Neuronal stem cell (in vitro differentiated cells): ENCODE measurements around the gene TLNRD1.
"Not testable (repeated sequence)": the region's sequence is repeated elsewhere in the genome, so short reads cannot be mapped to it uniquely, and the experiment has no call there.

Experiments
- DNase-seq: peaks from one replicate; pipeline ENCODE4 v3.0.0-alpha.2; 2013; ENCODE audit warnings: low spot score
- H2AFZ ChIP-seq: one replicate; pipeline ENCODE4 v1.6.1; 2013; ENCODE audit warnings: mild to moderate bottlenecking, low read length, inconsistent platforms
- H2AK5ac ChIP-seq: 2 replicates; pipeline ENCODE4 v1.6.1; 2013; ENCODE audit warnings: low read depth, mild to moderate bottlenecking, inconsistent platforms, low read length, moderate library complexity, mixed read lengths
- H2BK120ac ChIP-seq: 2 replicates; pipeline ENCODE4 v1.6.1; 2013; ENCODE audit warnings: low read depth, mild to moderate bottlenecking, inconsistent platforms, low read length, moderate library complexity, mixed read lengths
- H2BK12ac ChIP-seq: one replicate; pipeline ENCODE4 v1.6.1; 2013; ENCODE audit warnings: low read length, inconsistent platforms
- H2BK15ac ChIP-seq: 2 replicates; pipeline ENCODE4 v1.6.1; 2013; ENCODE audit warnings: mild to moderate bottlenecking, low read length, inconsistent platforms, mixed read lengths
- H2BK5ac ChIP-seq: one replicate; pipeline ENCODE4 v1.6.1; 2013; ENCODE audit warnings: inconsistent platforms, mild to moderate bottlenecking, low read length, moderate library complexity
- H3K14ac ChIP-seq: one replicate; pipeline ENCODE4 v1.6.1; 2013; ENCODE audit warnings: low read length, inconsistent platforms
- H3K18ac ChIP-seq: 2 replicates; pipeline ENCODE4 v1.6.1; 2013; ENCODE audit warnings: low read length, inconsistent platforms
- H3K23ac ChIP-seq: 2 replicates; pipeline ENCODE4 v1.6.1; 2013; ENCODE audit warnings: low read depth, mild to moderate bottlenecking, mixed read lengths, low read length, inconsistent platforms; ENCODE audit not compliant: poor library complexity
- H3K27ac ChIP-seq: replicated peaks from 3 replicates; pipeline ENCODE4 v1.5.1; 2013; ENCODE audit warnings: low read length, inconsistent platforms
- H3K27me3 ChIP-seq, 3 experiments: 2 replicates each; pipeline ENCODE4 v1.6.1; 2013; ENCODE audit warnings: low read length in 3 of 3, mild to moderate bottlenecking in 2 of 3, inconsistent platforms in 1 of 3, low read depth in 1 of 3, mixed read lengths in 1 of 3, moderate library complexity in 1 of 3; ENCODE audit not compliant: control insufficient read depth in 3 of 3, insufficient read depth in 3 of 3
- H3K36me3 ChIP-seq, 2 donors: replicated peaks in 1 of 2; 2 replicates each; pipeline ENCODE4 v1.6.1; 2013; ENCODE audit warnings: low read length in 2 of 2; ENCODE audit not compliant: control insufficient read depth in 2 of 2, insufficient read depth in 2 of 2
- H3K4ac ChIP-seq: 2 replicates; pipeline ENCODE4 v1.6.1; 2013; ENCODE audit warnings: inconsistent platforms, mild to moderate bottlenecking, low read length, moderate library complexity
- H3K4me1 ChIP-seq, 2 donors: 1 replicate in 1 of 2; 2 replicates in 1 of 2; pipeline ENCODE4 v1.6.1; 2013; ENCODE audit warnings: low read length in 2 of 2, low read depth in 1 of 2; ENCODE audit not compliant: control insufficient read depth in 2 of 2, insufficient read depth in 1 of 2
- H3K4me2 ChIP-seq: one replicate; pipeline ENCODE4 v1.6.1; 2013; ENCODE audit warnings: mild to moderate bottlenecking, low read length, inconsistent platforms; ENCODE audit not compliant: insufficient read depth, poor library complexity, severe bottlenecking
- H3K4me3 ChIP-seq, 2 donors: 2 replicates each; pipeline ENCODE4 v1.5.1; 2013; ENCODE audit warnings: low read length in 2 of 2, mild to moderate bottlenecking in 2 of 2, inconsistent platforms in 1 of 2, moderate library complexity in 1 of 2
- H3K79me1 ChIP-seq: one replicate; pipeline ENCODE4 v1.6.1; 2013; ENCODE audit warnings: low read depth, mild to moderate bottlenecking, inconsistent platforms, low read length, moderate library complexity
- H3K9ac ChIP-seq: one replicate; pipeline ENCODE4 v1.6.1; 2013; ENCODE audit warnings: mild to moderate bottlenecking, low read depth, low read length, inconsistent platforms; ENCODE audit not compliant: poor library complexity
- H3K9me3 ChIP-seq, 2 donors: replicated peaks in 1 of 2; 2 replicates each; pipeline versions ENCODE3 to v1.6.1; 2013; ENCODE audit warnings: low read length in 2 of 2, mild to moderate bottlenecking in 2 of 2, inconsistent platforms in 1 of 2, low read depth in 1 of 2, mixed read lengths in 1 of 2, moderate library complexity in 1 of 2; ENCODE audit not compliant: control insufficient read depth in 2 of 2, insufficient read depth in 1 of 2
- H4K8ac ChIP-seq: one replicate; pipeline ENCODE4 v1.6.1; 2013; ENCODE audit warnings: low read depth, mild to moderate bottlenecking, inconsistent platforms, low read length, moderate library complexity
- H4K91ac ChIP-seq: one replicate; pipeline ENCODE4 v1.6.1; 2013; ENCODE audit warnings: low read length, low read depth, mild to moderate bottlenecking, inconsistent platforms; ENCODE audit not compliant: poor library complexity
- WGBS, 2 donors: extraction: QIAGEN DNeasy Blood & Tissue Kit; methylation state at CpG; one replicate each; pipeline ENCODE4 v1.1.7; 2013; ENCODE audit warnings: missing lambda C conversion rate in 2 of 2, mixed read lengths in 1 of 2; ENCODE audit not compliant: insufficient read length in 2 of 2, insufficient replicate concordance in 1 of 2; ENCODE audit errors: extremely low coverage in 2 of 2; 5-methylcytosine and 5-hydroxymethylcytosine counted together

Gene TLNRD1

GRCh38 chr15:80958818-80959495 is 41.8 kb upstream of the TLNRD1 start:
- no peak overlapping the region for H2BK120ac ChIP-seq
- peaks cover 4% of the 10 kb centered on the region for H3K79me1 ChIP-seq
- H3K4me2 ChIP-seq = no peak overlapping the region
- H3K36me3 ChIP-seq = peaks cover 0 to 9% of the 10 kb centered on the region in 2 donors
- DNase-seq = no peak
- H2AFZ ChIP-seq = no peak overlapping the region
- no peak overlapping the region for H3K14ac ChIP-seq
- no peak overlapping the region for H3K23ac ChIP-seq
- peaks cover 0 to 3% of the 10 kb centered on the region in 2 donors for H3K9me3 ChIP-seq
- H3K4me1 ChIP-seq = peaks cover 9 to 11% of the 10 kb centered on the region in 2 donors
- no peak overlapping the region for H4K91ac ChIP-seq
- no peak overlapping the region for H2AK5ac ChIP-seq
- no peaks in the 10 kb centered on the region for H3K27me3 ChIP-seq
- H4K8ac ChIP-seq = no peak overlapping the region
- H3K18ac ChIP-seq = no peak overlapping the region
- no peak overlapping the region for H3K9ac ChIP-seq
- WGBS, 2 donors = no CpG with 5 or more reads among the region's 9 CpGs
- H3K4me3 ChIP-seq = no peak overlapping the region
- H3K27ac ChIP-seq = no peak overlapping the region
- no peak overlapping the region for H2BK5ac ChIP-seq
- H2BK12ac ChIP-seq = no peak overlapping the region
- no peak overlapping the region for H3K4ac ChIP-seq
- H2BK15ac ChIP-seq = no peak overlapping the region

- peaks cover 0 to 20% of the 10 kb centered on the region in 2 donors for H3K36me3 ChIP-seq
- not testable (repeated sequence) for H2BK5ac ChIP-seq, H3K18ac ChIP-seq, H3K4me2 ChIP-seq, H2BK15ac ChIP-seq, H3K4me1 ChIP-seq, H3K14ac ChIP-seq, H4K91ac ChIP-seq, H2BK12ac ChIP-seq, H3K23ac ChIP-seq, H3K27ac ChIP-seq, H3K79me1 ChIP-seq, H4K8ac ChIP-seq, H3K4me3 ChIP-seq, H2AK5ac ChIP-seq, H2AFZ ChIP-seq, H3K9me3 ChIP-seq, DNase-seq, H2BK120ac ChIP-seq, H3K9ac ChIP-seq, H3K4ac ChIP-seq, H3K27me3 ChIP-seq
These were observed 35.3 kb upstream of the TLNRD1 start for GRCh38 chr15:80965454-80965853.

- H2AFZ ChIP-seq = no peak overlapping the region
- no peak overlapping the region for H2BK120ac ChIP-seq
- H3K9ac ChIP-seq = no peak overlapping the region
- H3K36me3 ChIP-seq = peaks cover 0 to 20% of the 10 kb centered on the region in 2 donors
- no peak overlapping the region for H2BK15ac ChIP-seq
- H3K14ac ChIP-seq = no peak overlapping the region
- H4K8ac ChIP-seq = no peak overlapping the region
- WGBS, 2 donors = no CpG with 5 or more reads among the region's 8 CpGs
- no peak overlapping the region for H2BK12ac ChIP-seq
- no peak overlapping the region for H2AK5ac ChIP-seq
- H3K4ac ChIP-seq = no peak overlapping the region
- H2BK5ac ChIP-seq = no peak overlapping the region
- H3K9me3 ChIP-seq = no peaks in the 10 kb centered on the region
- H3K4me3 ChIP-seq = no peak overlapping the region
- H3K27me3 ChIP-seq = no peaks in the 10 kb centered on the region
- H3K4me2 ChIP-seq = no peak overlapping the region
- no peak for DNase-seq
- no peak overlapping the region for H3K23ac ChIP-seq
- H3K79me1 ChIP-seq = no peaks in the 10 kb centered on the region
- no peak overlapping the region for H4K91ac ChIP-seq
- H3K27ac ChIP-seq = peak overlapping the region; percentile 42
- H3K4me1 ChIP-seq = peaks cover 0 to 8% of the 10 kb centered on the region in 2 donors
- peak overlapping the region; percentile 35 for H3K18ac ChIP-seq
These were observed 34.1 kb upstream of the TLNRD1 start for GRCh38 chr15:80966431-80967197.

- Histone ChIP-seq H3K36me3 (peaks cover 0 to 20% of the 10 kb centered on the region in 2 donors), H3K14ac (no peak overlapping the region), H2AFZ (no peak overlapping the region), H3K4me2 (no peak overlapping the region), H3K9me3 (no peaks in the 10 kb centered on the region), H3K27me3 (no peaks in the 10 kb centered on the region), H3K4me1 (peaks cover 0 to 8% of the 10 kb centered on the region in 2 donors), H3K23ac (no peak overlapping the region), H4K91ac (no peak overlapping the region), H2BK15ac (no peak overlapping the region), H2BK12ac (no peak overlapping the region), H3K4ac (no peak overlapping the region), H2BK120ac (no peak overlapping the region), H3K9ac (no peak overlapping the region), H3K4me3 (no peak overlapping the region), H2BK5ac (no peak overlapping the region), H3K18ac (no peak overlapping the region), H3K27ac (no peak overlapping the region), H4K8ac (no peak overlapping the region), H3K79me1 (no peaks in the 10 kb centered on the region), H2AK5ac (no peak overlapping the region)
- DNase-seq = peak; percentile 33
- WGBS, 2 donors = no CpG with 5 or more reads among the region's 3 CpGs
These were observed 33.3 kb upstream of the TLNRD1 start for GRCh38 chr15:80967451-80967850.
